Type B pancreatic cell (in vitro differentiated cells): ENCODE results near the gene IRX5. TPM values are rescaled to one million over a fixed set of nuclear protein-coding genes. Genes with fewer than 3 reads are reported as not detected.

Experiments used
- DNase-seq: peaks from one replicate; pipeline ENCODE4 v3.0.0; 2021; ENCODE audit warnings: mixed read lengths; ENCODE audit not compliant: unreplicated experiment; ENCODE audit errors: extremely low spot score
- H3K27ac Mint-ChIP-seq: 2 replicates; pipeline ENCODE4 v1.8.0; 2021; ENCODE audit warnings: mild to moderate bottlenecking, mixed read lengths
- H3K27me3 Mint-ChIP-seq: 2 replicates; pipeline ENCODE4 v1.8.0; 2021; ENCODE audit warnings: mixed read lengths
- H3K36me3 Mint-ChIP-seq: 2 replicates; pipeline ENCODE4 v1.8.0; 2021; ENCODE audit warnings: mixed read lengths
- H3K4me1 Mint-ChIP-seq: one replicate; pipeline ENCODE4 v1.8.0; 2021; ENCODE audit warnings: mixed read lengths; ENCODE audit not compliant: unreplicated experiment
- H3K4me3 Mint-ChIP-seq: 2 replicates; pipeline ENCODE4 v1.8.0; 2021; ENCODE audit warnings: mild to moderate bottlenecking, mixed read lengths
- H3K9me3 Mint-ChIP-seq: 2 replicates; pipeline ENCODE4 v1.8.0; 2021; ENCODE audit warnings: mixed read lengths
- CTCF ChIP-seq: fragments of 200-600 bp; sonication (generic); conservative IDR thresholded peaks from 2 replicates; pipeline ENCODE4 v1.5.0; 2021; ENCODE audit warnings: antibody characterized with exemption, mild to moderate bottlenecking
- total RNA-seq: library from RNA; stranded (reverse); gene quantifications from 2 replicates; pipeline ENCODE4 v1.2.1, GENCODE V29; 2021; ENCODE audit warnings: low replicate concordance

Gene IRX5
- total RNA-seq, 1 donor from 2014 or later, result 21.5 TPM

- no peak for DNase-seq
- H3K4me1 Mint-ChIP-seq, result no peaks in the 10 kb centered on the region
- no peak overlapping the region for H3K27ac Mint-ChIP-seq
- H3K4me3 Mint-ChIP-seq, result no peak overlapping the region
- peaks cover 10% of the 10 kb centered on the region for H3K9me3 Mint-ChIP-seq
- no peak for TF ChIP-seq CTCF
- no peaks in the 10 kb centered on the region for H3K27me3 Mint-ChIP-seq
- peaks cover 20% of the 10 kb centered on the region for H3K36me3 Mint-ChIP-seq
Observed at GRCh38 chr16:54912720-54913119, 17.9 kb upstream of the IRX5 start.

GRCh38 chr16:54921206-54921824 lies 9.3 kb upstream of the IRX5 start:
- H3K36me3 Mint-ChIP-seq, result peaks cover 22% of the 10 kb centered on the region
- H3K4me1 Mint-ChIP-seq, result peaks cover 20% of the 10 kb centered on the region
- no peak overlapping the region for H3K4me3 Mint-ChIP-seq
- TF ChIP-seq CTCF, result no peak
- H3K9me3 Mint-ChIP-seq, result no peaks in the 10 kb centered on the region
- no peak overlapping the region for H3K27ac Mint-ChIP-seq
- H3K27me3 Mint-ChIP-seq, result peaks cover 8% of the 10 kb centered on the region
- DNase-seq, result no peak

GRCh38 chr16:54923055-54923473 lies 7.6 kb upstream of the IRX5 start:
- H3K4me1 Mint-ChIP-seq, result peaks cover 30% of the 10 kb centered on the region
- H3K36me3 Mint-ChIP-seq, result peaks cover 13% of the 10 kb centered on the region
- no peak overlapping the region for H3K27ac Mint-ChIP-seq
- no peak for DNase-seq
- no peaks in the 10 kb centered on the region for H3K9me3 Mint-ChIP-seq
- H3K27me3 Mint-ChIP-seq, result peaks cover 19% of the 10 kb centered on the region
- no peak for TF ChIP-seq CTCF
- no peak overlapping the region for H3K4me3 Mint-ChIP-seq

GRCh38 chr16:54923988-54924387 lies 6.7 kb upstream of the IRX5 start:
- H3K36me3 Mint-ChIP-seq, result peaks cover 7% of the 10 kb centered on the region
- no peak overlapping the region for H3K4me3 Mint-ChIP-seq
- no peak for DNase-seq
- H3K4me1 Mint-ChIP-seq, result peaks cover 30% of the 10 kb centered on the region
- no peaks in the 10 kb centered on the region for H3K9me3 Mint-ChIP-seq
- TF ChIP-seq CTCF, result no peak
- H3K27ac Mint-ChIP-seq, result no peak overlapping the region
- peaks cover 19% of the 10 kb centered on the region for H3K27me3 Mint-ChIP-seq

GRCh38 chr16:54926166-54926838 lies 4.4 kb upstream of the IRX5 start:
- peaks cover 27% of the 10 kb centered on the region for H3K4me1 Mint-ChIP-seq
- peak overlapping the region; percentile 98 for H3K4me3 Mint-ChIP-seq
- H3K9me3 Mint-ChIP-seq, result no peaks in the 10 kb centered on the region
- H3K27me3 Mint-ChIP-seq, result peaks cover 25% of the 10 kb centered on the region
- TF ChIP-seq CTCF, result no peak
- H3K27ac Mint-ChIP-seq, result peak overlapping the region; percentile 93
- H3K36me3 Mint-ChIP-seq, result peaks cover 3% of the 10 kb centered on the region
- no peak for DNase-seq
